ENCODE data around the gene MXD3.

GRCh38 chr5:177303925-177304391 is 7.7 kb downstream of the MXD3 start:
- no peak for TF ChIP-seq EZH2 (IDR thresholded peaks at IDR 0.05; ENCODE audit: low read depth, unreplicated experiment)
- TF ChIP-seq CTCF (conservative IDR thresholded peaks at IDR 0.05; ENCODE audit: low read depth in 2 of 2), result no peak

Data from GM23338 (cell line).